HS-5 (cell line): ENCODE measurements around the gene ANK2.
"Not testable (repeated sequence)": the region's sequence is repeated elsewhere in the genome, so short reads cannot be mapped to it uniquely, and the experiment has no call there.

ENCODE experiments used
- DNase-seq: peaks from one replicate; pipeline ENCODE4 v3.0.0-alpha.2; 2012; ENCODE audit warnings: low read depth

The ANK2 gene

DNA sequence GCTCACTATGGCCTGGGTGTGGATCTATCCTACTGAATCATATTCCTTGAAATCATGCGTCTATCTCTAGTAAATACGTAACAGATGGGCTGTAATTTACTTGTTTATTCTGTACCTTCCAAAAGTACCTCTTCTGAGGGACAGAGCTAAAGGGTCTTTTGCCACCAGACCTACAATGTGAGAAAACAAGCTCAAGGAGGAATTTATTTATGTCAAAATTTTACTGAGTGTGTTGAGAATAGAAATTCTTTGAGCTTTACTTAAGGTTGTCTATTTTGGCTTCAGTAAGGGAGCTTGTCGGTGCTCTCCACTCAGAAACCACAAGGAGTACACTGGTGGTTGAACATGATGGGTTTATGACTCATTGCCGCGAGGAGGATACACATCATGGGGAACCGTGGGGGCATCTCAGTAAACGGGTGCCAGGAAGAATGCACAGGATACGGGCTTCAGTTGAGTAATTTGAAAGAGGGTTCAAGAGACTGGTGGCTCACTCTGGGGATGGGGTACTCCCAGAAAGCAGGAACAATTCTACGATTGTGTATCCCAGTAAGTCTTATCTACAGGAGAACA lies 3.0 kb downstream of the ANK2 start:
- no peak for DNase-seq

- no peak for DNase-seq
Measured at GRCh38 chr4:113053883-113054282, 4.4 kb downstream of the ANK2 start.

GRCh38 chr4:113056318-113056717 lies 6.9 kb downstream of the ANK2 start:
- no peak for DNase-seq

GRCh38 chr4:113057891-113058290 lies 8.4 kb downstream of the ANK2 start:
- no peak for DNase-seq

- no peak for DNase-seq
Measured at GRCh38 chr4:113059449-113060182, 10.2 kb downstream of the ANK2 start.

- no peak for DNase-seq
Measured at GRCh38 chr4:113060853-113061252, 11.4 kb downstream of the ANK2 start.

GRCh38 chr4:113064244-113064643 lies 14.8 kb downstream of the ANK2 start:
- DNase-seq, result no peak

DNA sequence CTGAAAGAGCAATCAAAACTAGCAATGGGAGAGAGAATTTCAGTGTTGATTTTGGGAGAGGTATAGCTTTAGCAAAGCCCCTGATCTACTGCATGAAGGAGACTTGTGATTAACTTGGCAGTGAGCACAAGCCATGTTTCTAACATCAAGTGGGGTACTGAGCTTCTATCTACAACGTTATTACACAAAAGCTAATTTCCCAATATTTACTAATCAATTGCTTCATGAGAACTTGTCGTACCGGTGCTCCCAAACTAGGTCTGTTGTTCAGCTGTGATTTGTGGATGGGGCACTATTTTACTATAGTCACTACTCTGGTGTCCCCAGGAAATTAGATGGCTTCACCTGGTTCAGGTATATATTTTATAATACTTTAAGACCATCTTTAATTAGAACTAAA lies 16.2 kb downstream of the ANK2 start:
- DNase-seq, result no peak

DNA sequence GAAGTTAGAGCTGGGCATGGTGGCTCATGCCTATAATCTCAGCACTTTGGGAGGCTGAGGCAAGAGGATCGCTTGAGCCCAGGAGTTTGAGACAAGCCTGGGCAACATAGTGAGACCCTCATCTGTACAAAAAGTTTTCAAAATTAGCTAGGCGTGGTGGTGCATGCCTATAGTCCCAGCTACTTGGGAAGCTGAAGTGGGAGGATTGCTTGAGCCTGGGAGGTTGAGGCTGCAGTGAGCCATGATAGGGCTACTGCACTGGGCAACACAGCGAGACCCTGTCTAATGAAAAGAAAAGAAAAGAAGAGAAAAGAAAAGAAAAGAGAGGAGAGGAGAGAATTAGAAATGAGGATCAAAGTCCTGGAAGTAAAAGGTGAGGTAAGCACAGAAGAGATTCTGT lies 19.3 kb downstream of the ANK2 start:
- not testable (repeated sequence) for DNase-seq

DNA sequence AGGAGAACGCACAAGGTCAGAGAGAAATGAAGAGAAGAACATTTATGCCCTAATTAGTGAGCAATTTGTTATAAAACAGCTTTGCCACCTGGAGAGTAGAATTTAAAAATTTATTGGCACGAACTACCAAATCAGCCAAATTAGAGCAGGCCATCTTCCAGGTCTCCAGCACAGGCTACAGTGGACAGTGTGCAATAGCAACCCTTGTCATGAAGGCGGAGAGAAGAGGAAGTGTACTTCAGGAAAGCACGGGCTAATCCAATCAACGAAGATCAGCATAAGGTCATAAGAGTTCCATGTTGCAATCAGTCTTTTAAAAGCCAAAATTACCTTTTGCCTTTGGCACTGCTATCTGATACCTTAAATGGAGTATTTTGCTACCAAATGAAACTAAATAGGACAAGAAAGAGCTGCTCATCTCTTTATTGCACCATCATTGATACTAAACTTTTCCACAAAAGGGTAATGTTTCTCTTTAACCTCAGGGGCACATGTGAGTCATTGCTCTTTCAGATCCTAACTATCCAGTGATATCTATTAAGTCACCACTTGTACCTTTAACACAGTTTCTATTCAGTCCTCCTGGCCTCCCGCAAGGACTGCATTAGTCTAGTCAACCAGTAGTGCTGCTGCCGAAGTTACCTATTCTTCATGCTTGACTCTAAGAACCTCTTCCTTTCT lies 19.9 kb downstream of the ANK2 start:
- no peak for DNase-seq

GRCh38 chr4:113070755-113071154 lies 21.3 kb downstream of the ANK2 start:
- DNase-seq, result no peak

DNA sequence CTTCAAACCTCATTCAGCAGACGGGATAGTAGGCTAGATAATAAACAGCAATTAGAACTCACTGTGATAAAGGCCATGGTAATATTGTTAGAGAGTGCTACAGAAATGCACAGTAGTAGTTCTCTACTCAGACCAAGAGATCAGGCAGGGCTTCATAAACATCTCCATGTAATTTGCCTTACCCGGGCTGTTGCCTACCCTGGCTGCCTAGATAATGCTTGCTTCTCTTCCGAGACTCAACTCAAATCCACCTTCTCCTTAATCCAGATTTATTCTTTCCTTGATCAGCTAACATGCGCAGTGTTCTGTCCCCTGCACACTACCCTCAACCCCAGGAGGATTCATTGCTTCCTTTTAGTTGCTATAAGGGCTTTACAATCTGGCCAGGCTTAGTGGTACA lies 21.8 kb downstream of the ANK2 start:
- DNase-seq, result no peak

DNA sequence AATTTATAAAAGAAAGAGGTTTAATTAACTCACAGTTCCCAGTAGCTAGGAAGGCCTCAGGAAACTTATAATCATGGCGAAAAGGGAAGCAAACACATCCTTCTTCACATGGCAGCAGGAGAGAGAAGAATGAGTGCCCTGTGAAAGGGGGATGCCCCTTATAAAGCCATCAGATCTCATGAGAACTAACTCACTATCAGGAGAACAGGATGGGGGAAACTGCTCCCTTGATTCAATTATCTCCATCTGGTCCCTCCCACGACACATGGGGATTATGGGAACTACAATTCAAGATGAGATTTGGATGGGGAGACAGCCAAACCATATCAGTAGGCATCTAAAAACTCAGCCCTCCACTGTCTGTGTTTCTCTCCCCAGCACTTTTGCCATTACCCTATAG lies 22.4 kb downstream of the ANK2 start:
- DNase-seq, result no peak

DNA sequence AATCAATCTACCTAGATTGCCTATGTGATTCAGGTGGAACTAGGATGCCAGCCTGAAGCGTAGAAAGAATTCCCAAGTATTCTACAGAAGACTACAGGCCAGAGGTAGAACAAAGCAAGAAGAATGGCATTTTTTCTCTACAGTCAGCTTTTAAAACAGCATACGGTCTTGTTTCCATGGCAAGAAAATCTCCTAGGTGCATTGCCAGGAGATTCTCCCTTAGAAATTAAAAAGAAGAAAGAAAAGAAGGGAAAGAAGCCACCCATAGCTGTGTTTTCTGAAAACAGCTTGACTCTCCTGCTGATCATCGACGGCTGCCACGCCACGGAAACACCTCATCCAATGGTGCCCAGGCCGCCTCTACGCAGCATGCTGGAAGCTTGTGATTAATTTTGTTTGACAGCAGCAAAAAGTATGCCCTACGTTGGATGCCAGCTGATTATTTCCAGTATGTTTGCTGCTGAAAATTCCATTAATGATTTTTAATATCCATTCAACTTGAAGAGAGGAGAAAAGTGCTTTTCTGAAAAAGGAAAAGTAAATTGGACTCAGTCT lies 24.1 kb downstream of the ANK2 start:
- DNase-seq, result no peak

DNA sequence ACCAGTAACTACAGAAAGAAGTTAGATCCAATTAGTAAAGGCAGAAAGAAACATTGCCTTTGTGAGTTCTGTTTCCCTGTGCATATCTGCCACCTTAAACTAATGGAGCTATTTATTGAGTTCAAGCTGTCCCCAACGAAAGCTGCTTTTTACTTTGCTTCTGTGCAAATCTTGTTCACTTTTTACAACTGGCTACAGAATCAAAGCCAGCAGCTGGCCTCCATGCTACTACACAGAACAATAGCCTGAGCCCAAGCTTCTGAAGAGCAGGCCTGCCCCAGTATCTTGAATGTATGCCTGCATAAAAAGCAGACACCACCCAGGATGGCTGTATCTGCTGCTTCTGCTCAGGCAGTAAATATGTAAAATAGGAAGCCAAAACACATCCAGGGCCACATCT lies 28.1 kb downstream of the ANK2 start:
- DNase-seq, result no peak

DNA sequence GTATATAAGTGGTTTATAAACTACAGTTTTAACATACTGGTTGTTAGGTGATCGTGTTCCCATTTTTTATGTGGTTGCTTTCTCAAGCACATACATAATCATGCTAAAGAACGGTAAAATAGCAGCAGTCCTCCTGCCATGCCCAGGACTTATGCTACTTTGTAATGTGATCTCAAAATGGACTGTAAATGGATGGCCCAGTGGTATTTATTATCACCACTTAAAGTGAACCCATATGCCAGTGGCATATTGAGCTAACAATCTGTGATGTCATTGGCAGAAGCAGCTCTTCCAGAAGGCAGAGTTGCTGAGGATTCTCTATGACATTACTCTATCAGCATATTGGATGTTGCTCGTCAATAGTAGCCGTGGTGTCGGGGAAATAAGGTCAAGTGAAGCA lies 28.6 kb downstream of the ANK2 start:
- DNase-seq, result no peak

DNA sequence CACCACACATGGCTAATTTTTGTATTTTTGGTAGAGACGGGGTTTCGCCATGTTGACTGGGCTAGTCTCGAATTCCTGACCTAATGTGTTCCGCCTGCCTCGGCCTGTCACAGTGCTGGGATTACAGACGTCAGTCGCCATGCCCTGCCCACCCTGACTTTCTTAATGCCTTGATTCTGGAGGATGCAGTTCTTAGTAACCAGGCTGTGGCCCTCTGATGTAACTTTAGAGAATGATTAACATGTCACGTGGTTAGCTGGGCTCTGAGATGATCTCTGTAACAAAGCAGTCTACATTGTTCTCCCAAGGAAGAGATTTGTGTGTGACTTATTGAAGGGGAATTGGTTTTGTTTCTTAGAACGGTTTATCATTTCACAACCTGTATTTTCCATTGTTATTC lies 30.6 kb downstream of the ANK2 start:
- DNase-seq, result no peak

DNA sequence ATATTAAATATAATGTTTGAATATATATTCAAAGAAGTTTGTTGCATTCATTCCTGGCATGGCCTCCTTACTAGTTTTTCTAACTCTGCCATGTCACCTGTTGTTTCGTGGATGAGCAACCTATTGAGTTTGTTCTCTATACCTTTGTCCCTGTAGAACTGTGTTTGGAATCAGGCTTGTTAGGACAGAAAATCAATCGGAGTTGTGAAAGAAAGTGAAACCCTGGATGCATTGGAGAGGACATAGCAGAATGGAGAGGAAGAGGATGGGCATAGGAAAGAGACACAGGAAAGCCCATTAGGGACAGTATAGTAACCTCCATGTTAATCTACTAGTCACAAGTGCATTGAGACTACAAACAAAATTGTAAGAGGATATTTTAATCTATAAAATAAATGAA lies 31.2 kb downstream of the ANK2 start:
- DNase-seq, result no peak

DNA sequence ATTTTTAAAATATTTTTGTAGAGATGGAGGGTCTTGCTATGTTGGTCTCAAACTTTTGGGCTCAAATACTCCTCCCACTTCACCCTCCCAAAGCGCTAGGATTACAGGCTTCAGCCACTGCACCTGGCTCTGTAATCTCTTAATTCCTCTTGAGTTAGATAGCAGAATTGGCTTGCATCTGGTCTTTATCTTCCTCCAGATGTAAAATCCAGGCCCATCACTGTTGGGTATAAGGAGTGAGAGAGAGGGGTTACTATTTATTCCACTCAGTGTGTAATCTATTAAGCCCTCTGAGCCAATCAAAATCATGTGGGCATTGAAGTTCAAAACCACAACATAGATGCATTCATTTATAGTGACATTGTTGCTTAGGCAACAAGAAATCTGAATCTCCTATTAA lies 33.9 kb downstream of the ANK2 start:
- DNase-seq, result no peak

DNA sequence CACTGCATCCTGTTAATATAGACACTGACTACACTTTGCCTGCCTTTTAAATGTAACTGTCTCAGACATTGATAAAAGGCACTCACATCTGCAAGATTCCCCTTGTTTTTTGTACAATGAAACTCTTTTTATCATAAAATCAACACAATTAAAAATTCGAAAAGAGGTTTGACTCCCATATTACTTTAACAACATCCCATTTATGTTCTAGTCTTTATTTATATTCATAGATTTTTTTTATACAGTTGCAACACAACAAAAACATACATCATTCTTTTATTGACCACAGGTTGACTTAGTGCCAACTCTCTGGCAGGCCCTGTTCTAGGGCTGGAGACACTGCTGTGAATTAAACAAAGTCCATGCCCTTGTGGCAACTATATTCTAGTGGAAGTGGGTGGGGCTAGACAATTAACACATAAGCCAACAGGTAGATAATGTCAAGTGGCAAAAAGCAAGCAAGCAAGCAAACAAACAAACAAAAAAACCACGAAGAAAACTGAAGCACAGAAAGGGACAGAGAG lies 36.8 kb downstream of the ANK2 start:
- DNase-seq, result no peak

- no peak for DNase-seq
Measured at GRCh38 chr4:113088050-113088449, 38.6 kb downstream of the ANK2 start.

GRCh38 chr4:113090954-113091353 lies 41.5 kb downstream of the ANK2 start:
- no peak for DNase-seq

DNA sequence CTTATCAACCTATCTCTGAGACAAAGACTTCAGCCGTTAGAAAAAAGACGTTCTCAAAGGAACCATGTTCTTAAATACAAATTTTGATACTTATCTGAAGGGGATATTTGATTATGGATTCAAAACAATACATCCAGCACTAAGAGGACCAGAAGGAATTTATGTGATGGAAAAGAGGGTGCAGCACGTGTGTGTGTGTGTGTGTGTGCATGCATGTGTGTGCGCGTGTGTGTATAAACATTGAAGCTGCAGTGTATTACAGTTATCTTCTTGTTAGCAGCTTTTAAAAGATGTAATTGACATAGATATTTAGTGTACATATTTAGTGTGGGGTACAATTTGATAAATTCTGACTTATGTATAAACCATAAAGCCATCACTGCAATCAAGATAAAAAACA lies 44.9 kb downstream of the ANK2 start:
- no peak for DNase-seq
